ENCODE measurements around the gene PLPP1.
"Not testable (repeated sequence)": the region's sequence is repeated elsewhere in the genome, so short reads cannot be mapped to it uniquely, and the experiment has no call there.

Gene PLPP1

DNA sequence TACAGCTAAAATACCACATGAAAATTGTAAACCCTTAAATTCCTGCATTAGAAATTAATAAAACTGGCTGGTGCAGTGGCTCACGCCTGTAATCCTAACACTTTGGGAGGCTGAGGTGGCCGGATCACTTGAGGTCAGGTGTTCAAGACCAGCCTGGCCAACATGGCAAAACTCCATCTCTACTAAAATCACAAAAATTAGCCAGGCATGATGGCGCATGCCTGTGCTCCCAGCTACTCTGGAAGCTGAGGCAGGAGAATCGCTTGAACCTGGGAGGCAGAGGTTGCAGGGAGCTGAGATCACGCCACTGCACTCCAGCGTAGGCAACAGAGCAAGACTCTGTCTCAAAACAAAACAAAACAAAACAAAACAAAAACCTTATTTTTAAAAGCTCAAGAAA, 29.1 kb downstream of the PLPP1 start:
- DNase-seq (ENCODE audit: low read depth in 2 of 2): not testable (repeated sequence)

- not testable (repeated sequence) for DNase-seq (ENCODE audit: low read depth in 2 of 2)
Measured at GRCh38 chr5:55503917-55504316, 30.8 kb downstream of the PLPP1 start.

- no peak for DNase-seq (ENCODE audit: low read depth in 2 of 2)
Measured at GRCh38 chr5:55502759-55503158, 32.0 kb downstream of the PLPP1 start.

DNA sequence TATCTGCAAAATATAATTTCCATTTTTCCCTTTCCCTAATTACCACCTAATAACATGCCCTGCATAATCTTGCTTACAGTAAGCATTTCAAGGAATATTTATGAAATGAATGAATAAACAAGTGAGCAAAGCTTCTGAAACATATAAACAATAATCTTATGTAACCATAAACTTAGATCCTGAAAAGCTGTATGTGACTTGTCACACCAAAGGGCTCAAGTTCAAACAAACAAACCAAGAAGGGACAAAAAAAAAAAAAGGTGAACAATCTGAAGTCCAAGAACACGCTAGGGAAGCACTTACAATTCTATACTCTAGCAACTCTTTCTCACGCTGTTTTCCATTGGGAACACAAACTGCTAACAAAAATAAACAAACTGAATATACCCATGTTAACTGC, 36.3 kb downstream of the PLPP1 start:
- DNase-seq (ENCODE audit: low read depth in 2 of 2): no peak

DNA sequence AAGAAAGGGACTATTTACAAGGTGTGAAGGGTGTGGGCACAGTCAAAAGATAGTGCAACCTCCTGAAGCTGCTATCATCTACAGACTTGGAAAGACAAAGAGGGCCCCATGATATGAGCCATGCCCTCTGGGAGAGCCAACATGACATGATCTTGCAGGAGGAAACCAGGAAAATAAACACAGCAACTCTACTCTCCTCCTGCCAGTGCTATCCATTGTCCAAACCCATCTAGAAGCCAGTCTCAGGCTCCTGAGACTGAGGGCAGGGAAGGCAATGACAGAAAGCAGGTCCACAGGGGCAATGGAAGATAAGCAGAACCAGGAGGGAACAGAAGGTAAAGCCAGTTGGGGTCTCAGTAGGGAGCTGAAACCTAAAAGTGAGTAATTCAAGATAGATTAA, 37.1 kb downstream of the PLPP1 start:
- DNase-seq (ENCODE audit: low read depth in 2 of 2): no peak

GRCh38 chr5:55495216-55495615, 39.5 kb downstream of the PLPP1 start:
- no peak for DNase-seq (ENCODE audit: low read depth in 2 of 2)

- DNase-seq (ENCODE audit: low read depth in 2 of 2): no peak
Measured at GRCh38 chr5:55492449-55492848, 42.3 kb downstream of the PLPP1 start.

DNA sequence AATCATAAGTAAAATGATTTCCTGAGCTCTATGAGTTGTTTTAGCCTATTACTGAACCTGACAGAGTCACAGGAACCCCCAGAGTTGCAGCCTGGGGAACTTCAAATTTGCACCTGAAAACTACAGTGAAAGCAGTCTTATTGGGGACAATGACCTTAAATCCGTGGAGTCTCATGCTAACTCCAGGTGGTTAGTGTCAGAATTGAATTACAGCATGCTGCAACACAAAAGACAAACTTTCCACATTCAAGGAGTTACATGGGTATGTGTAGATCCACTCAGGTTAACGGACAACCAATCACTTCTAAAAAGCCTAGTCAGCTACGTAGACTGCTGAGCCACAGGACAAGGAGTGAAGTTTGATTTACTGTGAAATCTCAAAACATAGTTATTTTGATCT, 49.7 kb downstream of the PLPP1 start:
- DNase-seq (ENCODE audit: low read depth in 2 of 2): no peak

GRCh38 chr5:55484531-55484930, 50.2 kb downstream of the PLPP1 start:
- no peak for DNase-seq (ENCODE audit: low read depth in 2 of 2)

- DNase-seq (ENCODE audit: low read depth in 2 of 2): no peak
Measured at GRCh38 chr5:55483885-55484284, 50.9 kb downstream of the PLPP1 start.

GRCh38 chr5:55481293-55481855, 53.4 kb downstream of the PLPP1 start:
- no peak for DNase-seq (ENCODE audit: low read depth in 2 of 2)

GRCh38 chr5:55480781-55481180, 54.0 kb downstream of the PLPP1 start:
- no peak for DNase-seq (ENCODE audit: low read depth in 2 of 2)

DNA sequence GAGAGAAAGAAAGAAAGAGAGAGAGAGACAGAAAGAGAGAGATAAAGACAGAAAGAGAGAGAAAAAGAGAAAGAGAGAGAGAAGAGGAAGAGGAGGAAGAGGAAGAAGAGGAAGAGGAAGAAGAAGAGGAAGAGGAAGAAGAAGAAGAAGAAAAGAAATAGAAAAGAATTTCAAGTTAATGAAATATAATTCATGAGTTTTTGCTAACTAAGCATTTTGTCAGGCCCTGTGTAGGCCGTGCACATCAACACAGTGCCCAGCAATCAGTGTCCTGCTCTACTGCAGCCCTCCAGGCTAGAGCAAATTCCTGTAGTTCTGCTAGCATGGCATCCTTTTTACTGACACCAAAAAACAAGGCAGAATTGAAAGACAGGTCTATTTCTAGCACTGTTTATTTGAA, 62.1 kb downstream of the PLPP1 start:
- no peak for DNase-seq (ENCODE audit: low read depth in 2 of 2)

DNA sequence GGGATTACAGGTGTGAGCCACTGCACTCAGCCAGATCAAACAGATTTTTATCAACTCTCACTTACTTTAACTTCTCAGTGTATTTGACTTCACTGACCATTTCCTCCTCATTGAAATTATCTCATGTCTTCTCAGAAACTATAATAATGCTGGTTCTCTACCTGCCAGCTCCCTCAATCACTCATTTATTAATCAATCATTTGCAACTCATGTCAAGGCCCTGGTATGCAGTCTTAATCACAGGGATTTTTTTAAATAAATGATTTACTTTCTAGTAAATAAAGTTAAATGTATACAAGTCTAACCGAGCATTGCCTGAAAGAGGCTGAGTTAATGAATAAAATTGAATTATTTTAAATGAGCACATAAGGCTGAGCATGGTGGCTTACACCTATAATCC, 63.3 kb downstream of the PLPP1 start:
- DNase-seq (ENCODE audit: low read depth in 2 of 2): no peak

GRCh38 chr5:55470282-55470681, 64.5 kb downstream of the PLPP1 start:
- DNase-seq (ENCODE audit: low read depth in 2 of 2): no peak

DNA sequence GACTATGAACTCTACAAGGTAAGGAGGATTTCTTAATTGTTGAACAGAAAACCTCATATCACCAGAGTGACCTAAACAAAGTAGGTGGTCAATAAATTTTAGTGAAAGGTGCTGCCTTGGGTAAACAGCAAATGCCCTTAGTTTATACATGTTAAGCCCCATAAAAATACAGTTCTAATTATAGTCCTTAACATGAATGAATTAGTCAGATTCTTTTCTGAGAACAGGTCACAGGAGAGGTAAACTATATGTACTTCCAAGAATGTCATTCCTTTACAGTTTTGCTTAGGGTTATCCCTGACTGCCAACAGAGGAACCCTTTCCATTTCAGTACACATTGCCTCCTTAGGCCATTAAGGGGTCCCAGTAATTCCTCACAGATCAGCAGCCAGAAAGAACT, 64.9 kb downstream of the PLPP1 start:
- no peak for DNase-seq (ENCODE audit: low read depth in 2 of 2)

GRCh38 chr5:55467862-55468551, 66.8 kb downstream of the PLPP1 start:
- no peak for DNase-seq (ENCODE audit: low read depth in 2 of 2)

GRCh38 chr5:55463613-55464012, 71.2 kb downstream of the PLPP1 start:
- no peak for DNase-seq (ENCODE audit: low read depth in 2 of 2)

- DNase-seq (ENCODE audit: low read depth in 2 of 2): no peak
Measured at GRCh38 chr5:55459572-55459971, 75.2 kb downstream of the PLPP1 start.

DNA sequence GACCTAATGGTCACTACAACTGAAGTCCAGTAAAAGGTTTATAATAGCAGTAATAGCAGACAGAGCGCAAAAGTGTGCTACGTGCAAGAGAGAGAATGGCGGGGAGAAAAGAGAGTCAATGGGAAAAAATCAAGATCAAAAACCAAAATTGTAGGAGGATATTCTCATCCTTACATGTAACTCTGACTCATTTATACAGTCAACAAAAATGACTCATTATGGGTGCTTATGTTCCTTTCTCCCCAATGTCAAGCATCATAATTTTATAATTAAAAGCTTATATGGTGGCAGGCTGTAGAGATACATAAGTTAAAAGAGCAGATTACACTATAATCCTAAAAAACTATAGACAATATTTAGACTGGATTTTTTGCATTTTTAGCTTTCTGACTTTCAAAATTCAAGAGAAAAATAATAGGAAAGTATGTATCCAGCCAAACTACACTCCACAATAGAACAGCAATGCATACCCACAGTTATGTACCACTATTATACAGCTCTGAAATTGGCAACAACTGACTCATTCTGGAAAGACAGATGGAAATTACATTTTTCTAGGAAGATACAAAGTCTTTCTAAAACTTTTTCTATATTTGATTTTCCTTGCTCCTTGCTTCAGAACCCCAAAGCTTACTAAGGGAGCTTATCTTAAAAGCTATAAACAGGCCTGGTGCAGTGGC, 78.4 kb downstream of the PLPP1 start:
- DNase-seq (ENCODE audit: low read depth in 2 of 2): no peak

DNA sequence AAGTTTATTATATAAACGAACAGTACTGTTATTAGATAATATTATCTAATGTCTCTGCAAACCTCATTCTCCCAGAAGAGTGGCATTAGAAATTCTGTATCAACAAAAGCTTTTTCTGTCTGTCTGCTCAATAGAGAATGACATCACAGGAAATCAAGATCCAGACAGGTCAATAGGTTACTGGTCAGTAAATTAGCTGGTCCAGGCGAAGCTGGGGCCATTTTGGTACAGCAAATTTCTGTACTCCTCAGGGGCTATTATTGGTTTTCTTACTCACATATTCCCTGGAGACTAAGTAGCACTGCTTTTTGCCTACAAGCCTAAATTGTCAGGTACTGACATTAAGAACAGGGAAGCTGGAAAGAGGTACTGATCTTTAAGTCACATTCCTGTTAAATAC, 80.5 kb downstream of the PLPP1 start:
- DNase-seq (ENCODE audit: low read depth in 2 of 2): no peak

DNA sequence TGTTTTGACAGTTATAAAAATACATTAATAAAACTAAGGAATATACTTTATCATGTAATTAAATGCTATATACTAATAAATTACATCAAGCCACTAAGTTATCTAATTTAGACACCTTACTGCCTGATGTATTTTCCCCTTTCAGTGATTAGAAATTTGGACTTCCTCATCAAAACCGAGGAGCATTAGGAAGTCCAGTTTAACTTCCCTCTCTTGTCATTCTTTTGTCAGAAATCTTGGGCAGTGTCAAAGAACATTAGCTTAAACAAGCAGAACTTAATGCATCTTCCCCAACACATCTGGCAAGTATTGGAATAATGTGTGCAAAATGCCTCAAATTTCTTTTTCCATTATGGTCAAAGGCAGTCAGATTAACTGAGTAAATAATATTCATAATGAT, 81.6 kb downstream of the PLPP1 start:
- DNase-seq (ENCODE audit: low read depth in 2 of 2): no peak

DNA sequence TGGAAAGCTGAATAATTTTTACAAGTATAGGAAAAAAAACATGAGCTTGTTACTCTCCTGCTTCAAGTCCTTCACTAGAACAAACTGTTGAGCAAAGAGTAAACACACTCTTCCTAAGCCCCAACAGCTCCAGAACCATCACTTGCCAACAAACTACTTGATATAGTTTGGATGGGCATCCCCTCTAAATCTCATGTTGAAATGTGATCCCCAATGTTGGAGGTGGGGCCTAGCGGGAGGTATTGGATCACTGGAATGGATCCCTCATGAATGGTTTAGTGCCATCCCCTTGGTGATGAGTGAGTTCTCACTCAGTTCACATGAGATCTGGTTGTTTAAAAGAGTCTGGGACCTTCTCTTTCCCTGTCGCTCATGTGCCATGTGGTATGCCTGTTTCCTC, 82.8 kb downstream of the PLPP1 start:
- DNase-seq (ENCODE audit: low read depth in 2 of 2): no peak

All from stimulated activated CD8-positive, alpha-beta memory T cell treated with anti-CD3 and anti-CD28 coated beads, Interleukin-7, amount 100 ng/mL, for 1 hour (primary cell).